WTC11 (cell line): ENCODE measurements around the gene DFFB. TPM values are rescaled to one million over a fixed set of nuclear protein-coding genes. Genes with fewer than 3 reads are reported as not detected.

Experiments used
- ATAC-seq: fragments of 200-7000 bp; cut with Tn5 transposase; 2 replicates; pipeline ENCODE4 v1.10.0; 2021; ENCODE audit warnings: mild to moderate bottlenecking, moderate library complexity
- CTCF ChIA-PET: fragments of 300-600 bp; sonication (Branson Sonifier 250); formaldehyde crosslinking; loops from one replicate; lab custom pipeline; 2021; ENCODE audit warnings: antibody characterized with exemption; lab: Charles Lee
- POLR2A ChIA-PET: fragments of 350-600 bp; sonication (Branson Sonifier 250); formaldehyde crosslinking; loops from one replicate; lab custom pipeline; 2021; ENCODE audit warnings: antibody characterized with exemption; lab: Charles Lee
- DNase-seq: peaks from one replicate; pipeline ENCODE4 v3.0.0; 2021; ENCODE audit warnings: low spot score
- H3K27ac Mint-ChIP-seq: 2 replicates; pipeline ENCODE4 v1.8.0; 2021; ENCODE audit warnings: mixed read lengths
- H3K27me3 Mint-ChIP-seq: 2 replicates; pipeline ENCODE4 v1.8.0; 2021; ENCODE audit warnings: low read depth, mild to moderate bottlenecking, moderate library complexity, mixed read lengths
- H3K36me3 Mint-ChIP-seq: 2 replicates; pipeline ENCODE4 v1.8.0; 2021; ENCODE audit warnings: mixed read lengths
- H3K4me1 Mint-ChIP-seq: 2 replicates; pipeline ENCODE4 v1.8.0; 2022; ENCODE audit warnings: mixed read lengths
- H3K4me3 Mint-ChIP-seq: 2 replicates; pipeline ENCODE4 v1.8.0; 2021; ENCODE audit warnings: mild to moderate bottlenecking, moderate library complexity, mixed read lengths
- H3K9me3 Mint-ChIP-seq: 2 replicates; pipeline ENCODE4 v1.8.0; 2021; ENCODE audit warnings: mixed read lengths
- ATF2 ChIP-seq: sonication (generic); formaldehyde crosslinking; IDR thresholded peaks from 2 replicates; pipeline ENCODE4 v1.8.1; 2022; ENCODE audit warnings: low read depth, missing genetic modification reagents, borderline replicate concordance
- ESRRA ChIP-seq: sonication (generic); formaldehyde crosslinking; IDR thresholded peaks from 2 replicates; pipeline ENCODE4 v1.8.1; 2022; ENCODE audit warnings: mild to moderate bottlenecking, missing genetic modification reagents, borderline replicate concordance
- ETV6 ChIP-seq: sonication (generic); formaldehyde crosslinking; IDR thresholded peaks from 2 replicates; pipeline ENCODE4 v1.8.1; 2022; ENCODE audit warnings: mild to moderate bottlenecking, missing genetic modification reagents
- FOXJ3 ChIP-seq: sonication (generic); formaldehyde crosslinking; IDR thresholded peaks from 2 replicates; pipeline ENCODE4 v1.9.0; 2021; ENCODE audit warnings: missing genetic modification reagents, mild to moderate bottlenecking, borderline replicate concordance
- FOXK1 ChIP-seq: sonication (generic); formaldehyde crosslinking; IDR thresholded peaks from 2 replicates; pipeline ENCODE4 v1.8.0; 2022; ENCODE audit warnings: mild to moderate bottlenecking, moderate library complexity, missing genetic modification reagents
- FOXP1 ChIP-seq: sonication (generic); formaldehyde crosslinking; IDR thresholded peaks from 2 replicates; pipeline ENCODE4 v1.8.0; 2022; ENCODE audit warnings: missing genetic modification reagents, mild to moderate bottlenecking, moderate library complexity, borderline replicate concordance
- FOXP4 ChIP-seq: sonication (generic); formaldehyde crosslinking; IDR thresholded peaks from 2 replicates; pipeline ENCODE4 v1.8.0; 2022; ENCODE audit warnings: mild to moderate bottlenecking, missing genetic modification reagents
- MXD4 ChIP-seq: fragments of 250-450 bp; sonication (Bioruptor Pico); IDR thresholded peaks from 2 replicates; pipeline ENCODE4 v1.8.0; 2021; ENCODE audit warnings: mild to moderate bottlenecking, moderate library complexity, borderline replicate concordance
- MYBL2 ChIP-seq: sonication (generic); formaldehyde crosslinking; IDR thresholded peaks from 2 replicates; pipeline ENCODE4 v1.8.1; 2023; ENCODE audit warnings: mild to moderate bottlenecking, moderate library complexity, missing genetic modification reagents
- NFATC4 ChIP-seq: fragments of 250-450 bp; sonication (Bioruptor Pico); IDR thresholded peaks from 2 replicates; pipeline ENCODE4 v1.9.0; 2021; ENCODE audit warnings: mild to moderate bottlenecking
- NFYB ChIP-seq: sonication (generic); formaldehyde crosslinking; conservative IDR thresholded peaks from 2 replicates; pipeline ENCODE4 v1.8.0; 2022; ENCODE audit warnings: low read depth, missing genetic modification reagents
- NR3C1 ChIP-seq: sonication (generic); formaldehyde crosslinking; conservative IDR thresholded peaks from 2 replicates; pipeline ENCODE4 v1.8.1; 2023; ENCODE audit warnings: low read depth, mild to moderate bottlenecking, missing genetic modification reagents
- PRDM15 ChIP-seq: sonication (generic); formaldehyde crosslinking; IDR thresholded peaks from 2 replicates; pipeline ENCODE4 v1.8.0; 2022; ENCODE audit warnings: missing genetic modification reagents
- RELA ChIP-seq: sonication (generic); formaldehyde crosslinking; IDR thresholded peaks from 2 replicates; pipeline ENCODE4 v1.8.1; 2022; ENCODE audit warnings: missing genetic modification reagents, mild to moderate bottlenecking, borderline replicate concordance
- RORB ChIP-seq: fragments of 250-450 bp; sonication (Bioruptor Pico); IDR thresholded peaks from 2 replicates; pipeline ENCODE4 v1.9.0; 2021; ENCODE audit warnings: mild to moderate bottlenecking
- SMAD4 ChIP-seq: sonication (generic); formaldehyde crosslinking; IDR thresholded peaks from 2 replicates; pipeline ENCODE4 v1.8.0; 2022; ENCODE audit warnings: mild to moderate bottlenecking, missing genetic modification reagents
- SP1 ChIP-seq: sonication (generic); formaldehyde crosslinking; conservative IDR thresholded peaks from 2 replicates; pipeline ENCODE4 v1.8.1; 2022; ENCODE audit warnings: missing genetic modification reagents
- TCF7 ChIP-seq: sonication (generic); formaldehyde crosslinking; IDR thresholded peaks from 2 replicates; pipeline ENCODE4 v1.8.0; 2022; ENCODE audit warnings: mild to moderate bottlenecking, low read depth, missing genetic modification reagents, moderate library complexity
- TEAD1 ChIP-seq: sonication (generic); formaldehyde crosslinking; IDR thresholded peaks from 2 replicates; pipeline ENCODE4 v1.8.0; 2022; ENCODE audit warnings: mild to moderate bottlenecking, missing genetic modification reagents
- ZNF423 ChIP-seq: fragments of 250-450 bp; sonication (Bioruptor Pico); IDR thresholded peaks from 2 replicates; pipeline ENCODE4 v2.1.2; 2022; ENCODE audit warnings: mild to moderate bottlenecking, moderate library complexity
- ZNF532 ChIP-seq: fragments of 250-450 bp; sonication (Bioruptor Pico); IDR thresholded peaks from 2 replicates; pipeline ENCODE4 v1.9.0; 2021; ENCODE audit warnings: mild to moderate bottlenecking, borderline replicate concordance
- ZNF671 ChIP-seq: fragments of 250-450 bp; sonication (Bioruptor Pico); IDR thresholded peaks from 2 replicates; pipeline ENCODE4 v1.8.0; 2021; ENCODE audit warnings: mild to moderate bottlenecking
- total RNA-seq: library from RNA; stranded (reverse); gene quantifications from 3 replicates; pipeline ENCODE4 v1.2.3, GENCODE V29; 2021

DFFB gene
- total RNA-seq, 1 experiment from 2014 or later, result 9.2 TPM

GRCh38 chr1:3824650-3825049 lies 32.6 kb upstream of the DFFB start (continued):
- TF ChIP-seq PRDM15 (CRISPR knock-in tag) (no peak), ATF2 (CRISPR knock-in tag) (no peak), NFYB (no peak), FOXJ3 (CRISPR knock-in tag) (no peak), ZNF671 (CRISPR knock-in tag) (no peak), FOXK1 (CRISPR knock-in tag) (no peak), ETV6 (no peak), RELA (no peak), ZNF423 (no peak), SP1 (no peak), NR3C1 (CRISPR knock-in tag) (no peak)
- TF ChIP-seq, all 79 proteins: peak for 0

GRCh38 chr1:3825356-3825755 lies 31.9 kb upstream of the DFFB start:
- DNase-seq, result no peak
- ChIA-PET POLR2A (no interaction called here), CTCF (interaction anchor here (0.6 kb wide), 1 partner anchor 385 kb away, joined by 3 read pairs; no protein-coding TSS in a partner anchor)
- no peaks in the 10 kb centered on the region for H3K4me1 Mint-ChIP-seq
- no peaks in the 10 kb centered on the region for H3K27me3 Mint-ChIP-seq
- no peaks in the 10 kb centered on the region for H3K9me3 Mint-ChIP-seq
- H3K36me3 Mint-ChIP-seq, result peaks cover 15% of the 10 kb centered on the region
- no peak overlapping the region; the same call in 1 of the 2 replicates for H3K27ac Mint-ChIP-seq
- TF ChIP-seq ESRRA (CRISPR knock-in tag) (no peak), SMAD4 (CRISPR knock-in tag) (no peak), TEAD1 (CRISPR knock-in tag) (no peak), FOXP1 (CRISPR knock-in tag) (no peak), MYBL2 (CRISPR knock-in tag) (no peak), ETV6 (no peak), FOXP4 (CRISPR knock-in tag) (no peak), MXD4 (CRISPR knock-in tag) (no peak), ZNF532 (CRISPR knock-in tag) (no peak), NFATC4 (no peak), TCF7 (CRISPR knock-in tag) (no peak), RORB (CRISPR knock-in tag) (no peak)
- TF ChIP-seq, all 79 proteins: peak for 0
- no peak overlapping the region for H3K4me3 Mint-ChIP-seq
- no peak for ATAC-seq
